K562 (cell line): Measurements from ENCODE around the gene KCNJ2. TPM values are rescaled to one million over a fixed set of nuclear protein-coding genes. Genes with fewer than 3 reads are reported as not detected.

Source experiments
- ATAC-seq: fragments of 200-7000 bp; cut with Tn5 transposase; 3 replicates; pipeline ENCODE4 v1.9.1; 2020; ENCODE audit warnings: moderate library complexity
- BruUV-seq: library from RNA; stranded (reverse); fragments of 400-500 nt; replicated peaks from 2 replicates; lab custom pipeline; 2021; lab: Mats Ljungman, UMichigan
- CTCF ChIA-PET: fragments of 300-600 bp; formaldehyde crosslinking; extraction: SDS; loops from one replicate; lab custom pipeline; 2021; ENCODE audit warnings: low intra/inter-chr PET ratio; lab: Yijun Ruan, JAX
- POLR2A ChIA-PET: fragments of 300-600, 350-650 bp; sonication (Branson Sonifier 250); formaldehyde crosslinking; extraction: SDS; loops from one replicate; lab custom pipeline; 2021; ENCODE audit warnings: antibody characterized with exemption, inconsistent platforms; lab: Yijun Ruan, JAX
- DNase-seq, 4 experiments: peaks; one replicate each; pipeline versions ENCODE4 v3.0.0 to v3.0.0-alpha.2; 2011 to 2018; ENCODE audit warnings: low spot score in 3 of 4, mixed read lengths in 3 of 4; ENCODE audit errors: extremely low read depth in 1 of 4
- FAIRE-seq: peaks from 2 replicates; lab custom pipeline; 2011; peaks lifted over from hg19 to GRCh38; lab: Jason Lieb, UNC
- H2AFZ ChIP-seq: 2 replicates; pipeline ENCODE4 v1.6.0; 2011; ENCODE audit warnings: low read depth, low read length, control low read depth, inconsistent platforms
- H3K27ac ChIP-seq: fragments of 200-600 bp; 3 replicates; pipeline ENCODE4 v1.8.0; 2011; ENCODE audit warnings: low read depth, mild to moderate bottlenecking, control low read depth, inconsistent platforms, low read length, moderate library complexity, mixed read lengths; ENCODE audit errors: extremely low read depth
- H3K27me3 ChIP-seq, 2 experiments: fragments of 300-600 bp in 1 of 2; 2 replicates in 1 of 2; 3 replicates in 1 of 2; pipeline versions ENCODE4 v1.6.0 to v1.8.0; 2011; ENCODE audit warnings: inconsistent platforms in 2 of 2, low read length in 2 of 2, mild to moderate bottlenecking in 1 of 2, mixed read lengths in 1 of 2, moderate library complexity in 1 of 2; ENCODE audit not compliant: control insufficient read depth in 2 of 2, insufficient read depth in 2 of 2
- H3K36me3 ChIP-seq: fragments of 300-600 bp; 3 replicates; pipeline ENCODE4 v1.8.0; 2011; ENCODE audit warnings: mild to moderate bottlenecking, low read length, inconsistent platforms; ENCODE audit not compliant: control insufficient read depth, insufficient read depth
- H3K4me1 ChIP-seq, 2 experiments: fragments of 200-600 bp in 1 of 2; replicated peaks in 1 of 2; 2 replicates in 1 of 2; 3 replicates in 1 of 2; pipeline versions ENCODE4 v1.5.1 to v1.8.0; 2011; ENCODE audit warnings: inconsistent platforms in 2 of 2, low read length in 2 of 2, mild to moderate bottlenecking in 1 of 2, mixed read lengths in 1 of 2, moderate library complexity in 1 of 2; ENCODE audit not compliant: control insufficient read depth in 2 of 2, insufficient read depth in 2 of 2
- H3K4me2 ChIP-seq: 2 replicates; pipeline ENCODE4 v1.6.1; 2011; ENCODE audit warnings: low read length, control low read depth, inconsistent platforms, mixed read lengths; ENCODE audit not compliant: insufficient read depth
- H3K4me3 ChIP-seq: fragments of 200-600 bp; sonication (generic), shearing (Covaris generic); 2 replicates; pipeline ENCODE4 v1.5.1; 2016; ENCODE audit warnings: control low read depth, inconsistent platforms
- H3K79me2 ChIP-seq: fragments of 200-600 bp; 3 replicates; pipeline ENCODE4 v1.8.0; 2011; ENCODE audit warnings: low read length, inconsistent platforms; ENCODE audit not compliant: control insufficient read depth, insufficient read depth
- H3K9ac ChIP-seq, 2 experiments: 2 replicates each; pipeline versions ENCODE4 v1.6.0 to v1.6.1; 2011; ENCODE audit warnings: low read depth in 2 of 2, low read length in 2 of 2, control low read depth in 1 of 2, inconsistent platforms in 1 of 2, mild to moderate bottlenecking in 1 of 2, mixed read lengths in 1 of 2; ENCODE audit not compliant: insufficient read depth in 1 of 2
- H3K9me1 ChIP-seq: one replicate; pipeline ENCODE4 v1.6.0; 2011; ENCODE audit warnings: inconsistent platforms, mild to moderate bottlenecking, low read length, moderate library complexity; ENCODE audit not compliant: control insufficient read depth, insufficient read depth
- H3K9me3 ChIP-seq: replicated peaks from 2 replicates; pipeline ENCODE4 v1.5.1; 2011; ENCODE audit warnings: low read depth, low read length, inconsistent platforms; ENCODE audit not compliant: control insufficient read depth, insufficient read depth
- H4K20me1 ChIP-seq: replicated peaks from 2 replicates; pipeline ENCODE4 v1.6.1; 2011; ENCODE audit warnings: low read length, inconsistent platforms, mixed read lengths; ENCODE audit not compliant: control insufficient read depth, insufficient read depth
- ATF1 ChIP-seq, 2 experiments: fragments of 450-650 bp in 1 of 2; IDR thresholded peaks; 2 replicates each; pipeline ENCODE4 v1.6.1; 2016; ENCODE audit warnings: missing compliant biosample characterization in 1 of 2, missing genetic modification characterization in 1 of 2
- BDP1 ChIP-seq: IDR thresholded peaks from 3 replicates; pipeline ENCODE4 v1.6.1; 2011; ENCODE audit not compliant: insufficient read length, insufficient read depth
- KLF1 ChIP-seq: fragments of 450-650 bp; IDR thresholded peaks from 2 replicates; pipeline ENCODE4 v1.6.1; 2016; ENCODE audit warnings: missing genetic modification characterization, missing compliant biosample characterization
- KLF13 ChIP-seq: fragments of 450-650 bp; IDR thresholded peaks from 2 replicates; pipeline ENCODE4 v1.6.1; 2016; ENCODE audit warnings: missing genetic modification characterization, low read depth, mild to moderate bottlenecking, missing compliant biosample characterization, moderate library complexity, borderline replicate concordance
- MECOM ChIP-seq: fragments of 250-450 bp; sonication (Bioruptor Pico); IDR thresholded peaks from 2 replicates; pipeline ENCODE4 v1.8.0; 2022; ENCODE audit warnings: inconsistent platforms
- POLR2AphosphoS5 ChIP-seq: IDR thresholded peaks from 2 replicates; pipeline ENCODE4 v1.6.1; 2011; ENCODE audit warnings: mild to moderate bottlenecking, low read depth, low read length, moderate library complexity; ENCODE audit not compliant: control insufficient read depth, insufficient read depth
- RNF2 ChIP-seq: sonication (generic); IDR thresholded peaks from 2 replicates; pipeline ENCODE4 v1.6.1; 2016
- SIRT6 ChIP-seq: IDR thresholded peaks from one replicate; pipeline ENCODE4 v1.6.1; 2012; ENCODE audit warnings: low read depth, mild to moderate bottlenecking, control low read depth, inconsistent platforms, low read length, moderate library complexity
- ZNF121 ChIP-seq: sonication (generic); formaldehyde crosslinking; conservative IDR thresholded peaks from 2 replicates; pipeline ENCODE4 v1.8.0; 2022; ENCODE audit warnings: missing genetic modification reagents
- WGBS: fragments of 100-300 bp; shearing (Covaris generic); methylation state at CpG from one replicate; pipeline ENCODE4 v1.1.6; 2016; ENCODE audit warnings: low coverage, mixed read lengths; ENCODE audit not compliant: insufficient coverage; ENCODE audit errors: missing lambda C conversion rate; 5-methylcytosine and 5-hydroxymethylcytosine counted together
- in situ Hi-C: fragments of 300-500 bp; cut with MboI; formaldehyde crosslinking; loops from 4 replicates; pipeline ENCODE4 v1.15.0; 2018; ENCODE audit warnings: inconsistent platforms, mixed read lengths
- intact Hi-C: fragments of 100-400 bp; cut with micrococcal nuclease; formaldehyde crosslinking; loops from 2 replicates; pipeline ENCODE4 v1.14.2; 2022
- polyA plus RNA-seq, 8 experiments: library from polyadenylated mRNA; depleted of rRNA in 4 of 8; stranded (reverse) in 5 of 8; unstranded in 3 of 8; fragments of >200 nt; fragmentation: Nextera tagmentation in 2 of 8; fragmentation: Illumina TruSeq in 1 of 8; extraction: Ambion mirVana in 2 of 8; extraction: Trizol in 1 of 8; gene quantifications; 2 replicates each; pipeline versions ENCODE4 v1.2.1 to v1.2.3, GENCODE V29; 2011 to 2014; ENCODE audit warnings: inconsistent platforms in 1 of 8, missing spikeins in 1 of 8
- total RNA-seq, 7 experiments: library from RNA; depleted of rRNA in 6 of 7; stranded (reverse); fragments of >200 nt in 6 of 7; fragmentation: Illumina TruSeq in 2 of 7; extraction: Trizol in 2 of 7; gene quantifications; 2 replicates each; pipeline versions ENCODE4 v1.2.1 to v1.2.3, GENCODE V29; 2011 to 2021; ENCODE audit warnings: low replicate concordance in 1 of 7
- TF ChIP-seq, protein P1 (sequence below): fragments of 250-450 bp; sonication (Bioruptor Pico); IDR thresholded peaks from 2 replicates; pipeline ENCODE4 v1.5.0; 2020; ENCODE audit warnings: mild to moderate bottlenecking
- TF ChIP-seq, protein P2 (sequence below): fragments of 450-650 bp; IDR thresholded peaks from 2 replicates; pipeline ENCODE4 v1.7.0; 2016; ENCODE audit warnings: borderline replicate concordance
- TF ChIP-seq, protein P3 (sequence below): fragments of 250-450 bp; sonication (Bioruptor Pico); IDR thresholded peaks from 2 replicates; pipeline ENCODE4 v1.5.0; 2020; ENCODE audit warnings: mild to moderate bottlenecking, borderline replicate concordance
- TF ChIP-seq, protein P4 (sequence below): fragments of 250-450 bp; sonication (Bioruptor Pico); IDR thresholded peaks from 2 replicates; pipeline ENCODE4 v1.9.0; 2021; ENCODE audit warnings: mild to moderate bottlenecking, inconsistent platforms

KCNJ2 gene
- total and polyA plus RNA-seq, 9 of the 15 experiments (the other 6 are each of a cell fraction or from before 2014, with no cell fraction given) = not detected

- 0% methylated on average over 3 of the region's 3 CpGs for WGBS
- Histone ChIP-seq H3K9ac (no peak overlapping the region), H3K79me2 (no peaks in the 10 kb centered on the region), H3K27me3 (no peaks in the 10 kb centered on the region), H3K4me1 (no peaks in the 10 kb centered on the region), H3K9me1 (no peaks in the 10 kb centered on the region), H3K36me3 (no peaks in the 10 kb centered on the region), H4K20me1 (no peaks in the 10 kb centered on the region), H3K4me3 (no peak overlapping the region), H3K9me3 (no peaks in the 10 kb centered on the region), H2AFZ (no peak overlapping the region), H3K4me2 (no peak overlapping the region), H3K27ac (no peak overlapping the region)
- in situ Hi-C loops (no loop called here), intact Hi-C loops (no loop called here)
- ChIA-PET POLR2A (no interaction called here), CTCF (no interaction called here)
- DNase-seq (no peak), FAIRE-seq (no peak), ATAC-seq (no peak)
- BruUV-seq = no TSS peak
- TF ChIP-seq, protein P1, sequence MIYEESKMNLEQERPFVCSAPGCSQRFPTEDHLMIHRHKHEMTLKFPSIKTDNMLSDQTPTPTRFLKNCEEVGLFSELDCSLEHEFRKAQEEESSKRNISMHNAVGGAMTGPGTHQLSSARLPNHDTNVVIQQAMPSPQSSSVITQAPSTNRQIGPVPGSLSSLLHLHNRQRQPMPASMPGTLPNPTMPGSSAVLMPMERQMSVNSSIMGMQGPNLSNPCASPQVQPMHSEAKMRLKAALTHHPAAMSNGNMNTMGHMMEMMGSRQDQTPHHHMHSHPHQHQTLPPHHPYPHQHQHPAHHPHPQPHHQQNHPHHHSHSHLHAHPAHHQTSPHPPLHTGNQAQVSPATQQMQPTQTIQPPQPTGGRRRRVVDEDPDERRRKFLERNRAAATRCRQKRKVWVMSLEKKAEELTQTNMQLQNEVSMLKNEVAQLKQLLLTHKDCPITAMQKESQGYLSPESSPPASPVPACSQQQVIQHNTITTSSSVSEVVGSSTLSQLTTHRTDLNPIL = no peak
- TF ChIP-seq ZNF121 (CRISPR knock-in tag) (no peak), BDP1 (no peak), ATF1 (CRISPR knock-in tag; IDR thresholded peaks at IDR 0.05) (no peak), ATF1 (tag; IDR thresholded peaks at IDR 0.05) (no peak), KLF1 (tag) (no peak), SIRT6 (no peak), KLF13 (tag) (no peak), POLR2AphosphoS5 (no peak), MECOM (no peak), RNF2 (no peak)
- TF ChIP-seq, protein P2, sequence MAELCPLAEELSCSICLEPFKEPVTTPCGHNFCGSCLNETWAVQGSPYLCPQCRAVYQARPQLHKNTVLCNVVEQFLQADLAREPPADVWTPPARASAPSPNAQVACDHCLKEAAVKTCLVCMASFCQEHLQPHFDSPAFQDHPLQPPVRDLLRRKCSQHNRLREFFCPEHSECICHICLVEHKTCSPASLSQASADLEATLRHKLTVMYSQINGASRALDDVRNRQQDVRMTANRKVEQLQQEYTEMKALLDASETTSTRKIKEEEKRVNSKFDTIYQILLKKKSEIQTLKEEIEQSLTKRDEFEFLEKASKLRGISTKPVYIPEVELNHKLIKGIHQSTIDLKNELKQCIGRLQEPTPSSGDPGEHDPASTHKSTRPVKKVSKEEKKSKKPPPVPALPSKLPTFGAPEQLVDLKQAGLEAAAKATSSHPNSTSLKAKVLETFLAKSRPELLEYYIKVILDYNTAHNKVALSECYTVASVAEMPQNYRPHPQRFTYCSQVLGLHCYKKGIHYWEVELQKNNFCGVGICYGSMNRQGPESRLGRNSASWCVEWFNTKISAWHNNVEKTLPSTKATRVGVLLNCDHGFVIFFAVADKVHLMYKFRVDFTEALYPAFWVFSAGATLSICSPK = no peak
- TF ChIP-seq, protein P3, sequence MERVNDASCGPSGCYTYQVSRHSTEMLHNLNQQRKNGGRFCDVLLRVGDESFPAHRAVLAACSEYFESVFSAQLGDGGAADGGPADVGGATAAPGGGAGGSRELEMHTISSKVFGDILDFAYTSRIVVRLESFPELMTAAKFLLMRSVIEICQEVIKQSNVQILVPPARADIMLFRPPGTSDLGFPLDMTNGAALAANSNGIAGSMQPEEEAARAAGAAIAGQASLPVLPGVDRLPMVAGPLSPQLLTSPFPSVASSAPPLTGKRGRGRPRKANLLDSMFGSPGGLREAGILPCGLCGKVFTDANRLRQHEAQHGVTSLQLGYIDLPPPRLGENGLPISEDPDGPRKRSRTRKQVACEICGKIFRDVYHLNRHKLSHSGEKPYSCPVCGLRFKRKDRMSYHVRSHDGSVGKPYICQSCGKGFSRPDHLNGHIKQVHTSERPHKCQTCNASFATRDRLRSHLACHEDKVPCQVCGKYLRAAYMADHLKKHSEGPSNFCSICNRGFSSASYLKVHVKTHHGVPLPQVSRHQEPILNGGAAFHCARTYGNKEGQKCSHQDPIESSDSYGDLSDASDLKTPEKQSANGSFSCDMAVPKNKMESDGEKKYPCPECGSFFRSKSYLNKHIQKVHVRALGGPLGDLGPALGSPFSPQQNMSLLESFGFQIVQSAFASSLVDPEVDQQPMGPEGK (CRISPR knock-in tag) = no peak
- TF ChIP-seq, protein P4, sequence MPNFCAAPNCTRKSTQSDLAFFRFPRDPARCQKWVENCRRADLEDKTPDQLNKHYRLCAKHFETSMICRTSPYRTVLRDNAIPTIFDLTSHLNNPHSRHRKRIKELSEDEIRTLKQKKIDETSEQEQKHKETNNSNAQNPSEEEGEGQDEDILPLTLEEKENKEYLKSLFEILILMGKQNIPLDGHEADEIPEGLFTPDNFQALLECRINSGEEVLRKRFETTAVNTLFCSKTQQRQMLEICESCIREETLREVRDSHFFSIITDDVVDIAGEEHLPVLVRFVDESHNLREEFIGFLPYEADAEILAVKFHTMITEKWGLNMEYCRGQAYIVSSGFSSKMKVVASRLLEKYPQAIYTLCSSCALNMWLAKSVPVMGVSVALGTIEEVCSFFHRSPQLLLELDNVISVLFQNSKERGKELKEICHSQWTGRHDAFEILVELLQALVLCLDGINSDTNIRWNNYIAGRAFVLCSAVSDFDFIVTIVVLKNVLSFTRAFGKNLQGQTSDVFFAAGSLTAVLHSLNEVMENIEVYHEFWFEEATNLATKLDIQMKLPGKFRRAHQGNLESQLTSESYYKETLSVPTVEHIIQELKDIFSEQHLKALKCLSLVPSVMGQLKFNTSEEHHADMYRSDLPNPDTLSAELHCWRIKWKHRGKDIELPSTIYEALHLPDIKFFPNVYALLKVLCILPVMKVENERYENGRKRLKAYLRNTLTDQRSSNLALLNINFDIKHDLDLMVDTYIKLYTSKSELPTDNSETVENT = no peak
Observed at GRCh38 chr17:70185285-70185684, 16.0 kb downstream of the KCNJ2 start.
